Measurements from ENCODE around the gene ATP13A4.

Gene ATP13A4

DNA sequence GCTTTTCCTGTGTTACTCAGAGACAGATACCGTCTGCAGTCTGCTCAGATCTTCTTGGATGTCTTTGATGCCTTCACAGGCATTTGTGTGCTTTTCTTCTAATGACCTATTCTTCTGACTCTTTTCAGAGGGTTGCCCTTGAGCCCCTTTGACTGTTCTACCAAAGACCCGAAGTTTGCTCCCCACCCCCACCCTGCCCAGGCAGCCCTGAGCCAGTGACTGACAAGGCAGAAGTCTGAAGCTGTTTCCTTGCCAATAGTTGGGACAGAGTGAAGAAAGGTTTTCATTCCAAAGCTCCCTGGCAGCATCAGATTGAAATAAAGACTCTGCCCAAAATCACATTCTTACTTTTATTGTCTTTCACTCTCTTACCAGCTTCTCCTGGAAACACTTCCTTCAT is 167.1 kb downstream of the ATP13A4 start:
- no peak for DNase-seq

DNA sequence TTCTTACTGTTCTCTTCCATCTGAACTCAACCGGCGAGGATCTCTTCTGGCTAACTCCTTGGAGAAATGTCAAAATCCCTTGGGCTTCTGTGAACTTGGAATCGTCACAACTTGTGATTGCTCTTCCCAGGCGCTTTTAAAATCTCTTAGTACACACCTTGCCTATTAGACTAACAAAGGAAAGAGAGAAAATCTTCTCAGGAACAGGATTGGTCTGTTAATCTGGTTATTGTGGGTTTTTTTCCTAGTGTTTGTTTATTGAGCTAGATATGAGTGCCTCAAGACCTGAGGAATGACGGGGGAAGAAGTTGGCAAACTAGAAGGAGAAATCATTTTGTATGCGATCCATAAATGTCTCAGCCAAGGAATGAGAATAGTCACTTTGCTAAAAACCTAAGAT is 176.0 kb downstream of the ATP13A4 start, which contains the start of gene ATP13A5:
TSS of gene ATP13A5 (minus strand) at position 48 of the 400 bp plus-strand sequence. CDS start at position 20, 28 bp downstream.
- DNase-seq = no peak

DNA sequence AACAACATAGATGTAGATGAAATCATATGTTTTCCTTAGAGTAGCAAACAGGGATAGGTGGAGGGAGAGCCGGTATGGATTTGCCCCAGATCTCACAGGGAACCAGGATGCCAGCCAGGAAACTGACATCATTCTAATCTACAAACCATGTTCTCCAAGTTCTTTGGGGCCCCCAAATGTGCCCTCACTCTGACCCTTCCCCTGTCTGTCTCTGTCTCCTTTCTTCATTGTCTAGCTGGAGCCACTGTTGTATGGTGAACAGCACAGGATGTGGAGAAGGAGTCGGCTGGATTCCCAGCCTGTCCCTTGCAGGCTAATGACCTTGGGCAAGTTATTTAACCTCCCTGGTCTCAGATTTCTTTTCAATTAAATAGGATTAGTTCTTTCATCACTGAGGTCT is 177.1 kb downstream of the ATP13A4 start:
- DNase-seq = no peak

DNA sequence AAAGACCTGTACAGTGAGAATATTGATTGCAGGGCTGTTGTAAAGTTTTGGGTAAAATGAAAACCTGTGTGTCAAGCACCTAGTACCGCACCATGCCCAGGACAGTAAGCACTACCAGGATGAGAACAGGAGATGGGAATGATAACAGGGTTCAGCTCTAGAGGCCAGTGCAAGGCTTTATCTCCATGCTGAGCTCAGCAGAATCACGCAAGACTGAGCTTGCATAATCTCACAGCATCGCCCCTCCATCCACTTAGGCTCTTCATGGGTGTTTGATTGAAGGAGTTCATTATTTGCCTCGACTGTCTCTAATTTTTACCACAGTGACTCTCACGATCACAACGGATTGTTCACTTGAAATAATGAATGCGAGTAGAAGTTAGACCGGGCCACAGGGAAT is 179.1 kb downstream of the ATP13A4 start:
- DNase-seq = no peak

DNA sequence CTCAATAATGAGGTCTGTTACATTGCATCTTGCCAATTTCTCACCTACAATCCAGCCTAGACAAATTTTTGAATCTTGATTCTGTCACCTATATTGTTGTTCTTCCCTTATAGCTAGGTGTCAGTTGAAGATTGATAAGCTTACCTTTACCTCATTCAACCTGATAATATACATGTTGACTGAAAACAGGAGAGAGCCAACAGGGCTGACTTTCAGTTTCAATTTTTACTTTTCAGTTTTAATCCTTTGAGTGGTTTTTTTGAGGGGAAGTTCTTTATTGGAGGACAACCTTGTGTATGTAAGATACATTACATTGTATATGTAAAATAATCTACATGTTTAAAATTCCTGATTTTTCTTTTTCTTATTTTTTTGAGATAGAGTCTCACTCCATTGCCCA is 181.9 kb downstream of the ATP13A4 start:
- no peak for DNase-seq

DNA sequence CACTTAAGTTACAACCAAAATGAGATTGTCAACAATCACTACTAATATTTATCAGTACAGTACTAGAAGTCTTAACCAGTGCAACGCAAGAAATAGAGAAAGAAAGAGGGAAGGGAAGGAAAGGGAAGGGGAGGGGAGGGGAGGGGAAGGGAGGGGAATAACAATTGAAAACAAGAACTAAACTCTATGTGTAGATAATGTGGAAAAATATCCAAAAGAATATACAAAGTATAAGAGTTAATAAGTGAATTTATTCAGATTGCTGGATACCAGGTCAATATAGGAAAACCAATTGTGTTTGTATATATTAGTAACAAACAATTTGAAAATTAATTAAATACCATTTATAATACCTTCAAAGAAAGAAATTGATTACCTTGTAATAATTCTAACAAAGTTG is 186.8 kb downstream of the ATP13A4 start:
- no peak for DNase-seq

DNA sequence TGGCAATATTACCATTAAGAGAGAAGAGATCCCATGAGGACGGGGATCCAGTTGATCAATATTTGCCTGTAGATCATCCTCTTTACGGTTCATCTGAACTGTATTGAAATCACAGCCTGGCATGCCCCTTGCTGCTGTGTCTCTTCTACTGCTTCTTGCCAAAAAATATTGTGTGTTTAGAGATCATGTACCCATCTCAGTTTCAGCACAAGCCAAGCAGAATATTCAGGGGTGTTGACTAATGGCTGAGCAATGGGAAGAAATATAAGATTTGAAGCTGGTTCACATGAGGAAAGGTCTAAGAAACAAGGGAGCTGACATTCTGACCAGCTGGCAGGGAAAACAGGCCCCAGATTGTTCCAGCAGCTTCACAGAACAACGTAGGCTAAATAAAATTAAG is 197.4 kb downstream of the ATP13A4 start:
- DNase-seq = no peak

DNA sequence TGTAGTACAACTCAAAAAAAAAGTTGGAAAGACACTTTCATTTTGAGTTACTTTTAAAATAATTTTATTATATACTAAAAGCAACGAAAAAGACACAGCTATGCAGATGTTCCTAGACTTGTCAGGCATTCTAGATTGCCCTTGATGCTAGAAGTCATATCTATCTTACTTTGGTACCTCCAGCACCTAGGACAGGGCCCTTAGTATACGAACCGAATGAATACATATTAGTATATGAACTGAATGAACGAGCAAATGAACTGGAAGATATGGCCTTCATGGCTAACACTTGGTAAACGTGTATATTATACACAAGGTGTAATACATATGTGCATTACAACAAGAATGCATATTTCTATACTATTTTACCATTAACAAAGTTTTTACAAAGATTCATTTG is 200.3 kb downstream of the ATP13A4 start:
- DNase-seq = no peak

Data from bone marrow (tissue), 2 donors.